ENCODE results near the gene SELPLG.

- TF ChIP-seq EP300 (IDR thresholded peaks at IDR 0.05) (no peak), CTCF (IDR thresholded peaks at IDR 0.05) (no peak), POLR2AphosphoS5 (IDR thresholded peaks at IDR 0.05) (no peak), POLR2A (IDR thresholded peaks at IDR 0.05) (no peak)
Observed at GRCh38 chr12:108646600-108647579, 13.2 kb upstream of the SELPLG start.
